Cardiac muscle cell (in vitro differentiated cells and primary cell): Measurements from ENCODE around the gene CDKL1. TPM values are rescaled to one million over a fixed set of nuclear protein-coding genes. Genes with fewer than 3 reads are reported as not detected.

Experiments used
- DNase-seq, 2 donors: peaks; one replicate each; pipeline versions ENCODE4 v3.0.0 to v3.0.0-alpha.2; 2010 to 2017; ENCODE audit warnings: low read depth in 1 of 2, low spot score in 1 of 2
- H3K27ac ChIP-seq: fragments of 200-600 bp; sonication (generic); 2 replicates; pipeline ENCODE4 v1.5.1; 2016
- H3K27me3 ChIP-seq: fragments of 200-600 bp; sonication (generic); 2 replicates; pipeline ENCODE4 v1.6.0; 2016; ENCODE audit warnings: control low read depth
- H3K36me3 ChIP-seq: fragments of 200-600 bp; sonication (generic); 2 replicates; pipeline ENCODE4 v1.5.1; 2016; ENCODE audit warnings: control low read depth
- H3K4me1 ChIP-seq: fragments of 200-600 bp; sonication (generic); 2 replicates; pipeline ENCODE4 v1.8.1; 2017; ENCODE audit warnings: low read depth, mild to moderate bottlenecking, mixed run types
- H3K4me3 ChIP-seq: fragments of 200-600 bp; sonication (generic); 2 replicates; pipeline ENCODE4 v1.5.1; 2016; ENCODE audit warnings: mild to moderate bottlenecking
- H3K9me3 ChIP-seq: fragments of 200-600 bp; sonication (generic); 2 replicates; pipeline ENCODE4 v1.5.1; 2017; ENCODE audit warnings: low read depth, mild to moderate bottlenecking, control low read depth
- CTCF ChIP-seq: IDR thresholded peaks from 2 replicates; pipeline ENCODE4 v1.5.1; 2012; ENCODE audit warnings: low read depth, mild to moderate bottlenecking, low read length
- polyA plus RNA-seq: library from polyadenylated mRNA; unstranded; fragments of >200 nt; fragmentation: Nextera tagmentation; extraction: Ambion mirVana; gene quantifications from 2 replicates; pipeline ENCODE4 v1.2.1, GENCODE V29; 2016
- total RNA-seq: library from RNA; depleted of rRNA; stranded (reverse); fragments of >200 nt; gene quantifications from 2 replicates; pipeline ENCODE4 v1.2.3, GENCODE V29; 2016

The CDKL1 gene
- total and polyA plus RNA-seq, 2 experiments from 2014 or later = 0.17 to 1.0 TPM

DNA sequence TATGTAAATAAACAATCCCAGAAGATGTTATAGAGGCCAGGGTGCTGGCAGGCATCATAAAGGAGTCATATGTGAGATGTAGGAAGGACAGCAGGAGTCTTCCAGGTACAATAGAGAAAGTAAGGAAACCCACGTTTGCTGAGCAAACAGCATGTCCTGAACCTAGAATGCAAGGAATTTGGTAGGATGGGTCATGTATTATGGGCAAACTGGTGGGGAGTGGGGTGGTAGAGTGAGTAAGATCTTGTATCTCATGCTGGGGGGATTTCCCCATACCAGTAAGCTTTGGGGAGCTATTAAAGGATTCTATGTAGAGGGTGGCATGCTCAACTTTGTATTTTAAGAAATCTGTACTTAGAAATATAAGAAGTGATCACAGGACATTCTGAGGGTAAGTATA, 41.0 kb downstream of the CDKL1 start:
- Histone ChIP-seq H3K4me1 (no peaks in the 10 kb centered on the region), H3K36me3 (no peaks in the 10 kb centered on the region), H3K27me3 (no peaks in the 10 kb centered on the region), H3K4me3 (no peak overlapping the region), H3K27ac (no peak overlapping the region), H3K9me3 (no peaks in the 10 kb centered on the region)
- TF ChIP-seq CTCF = no peak
- no peak for DNase-seq

- no peak for TF ChIP-seq CTCF
- Histone ChIP-seq H3K27me3 (no peaks in the 10 kb centered on the region), H3K9me3 (no peaks in the 10 kb centered on the region), H3K4me1 (no peaks in the 10 kb centered on the region), H3K27ac (no peak overlapping the region), H3K36me3 (no peaks in the 10 kb centered on the region), H3K4me3 (no peak overlapping the region)
- no peak for DNase-seq
Observed at GRCh38 chr14:50354527-50354926, 42.2 kb downstream of the CDKL1 start.

DNA sequence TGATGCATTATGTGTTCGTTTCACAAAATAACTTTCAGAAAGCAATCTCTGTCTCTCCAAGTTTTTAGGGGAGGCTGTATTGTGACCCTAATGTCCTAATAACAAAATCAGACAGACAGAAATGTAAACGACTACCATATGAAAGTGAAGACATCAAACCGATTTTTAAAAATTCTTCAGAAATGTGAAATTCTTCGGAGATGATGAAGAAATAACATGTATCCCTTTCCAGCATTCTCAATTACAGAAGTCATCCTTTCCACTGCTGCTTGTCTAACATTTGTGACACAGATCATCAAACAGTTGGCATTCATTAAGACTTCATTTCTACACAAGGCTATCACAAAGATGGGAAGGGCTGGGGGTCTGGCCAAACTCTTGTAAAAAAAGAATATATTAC, 43.6 kb downstream of the CDKL1 start:
- no peak overlapping the region for H3K27ac ChIP-seq
- no peak for DNase-seq
- no peaks in the 10 kb centered on the region for H3K9me3 ChIP-seq
- no peaks in the 10 kb centered on the region for H3K4me1 ChIP-seq
- no peaks in the 10 kb centered on the region for H3K36me3 ChIP-seq
- no peak for TF ChIP-seq CTCF
- no peaks in the 10 kb centered on the region for H3K27me3 ChIP-seq
- no peak overlapping the region for H3K4me3 ChIP-seq

DNA sequence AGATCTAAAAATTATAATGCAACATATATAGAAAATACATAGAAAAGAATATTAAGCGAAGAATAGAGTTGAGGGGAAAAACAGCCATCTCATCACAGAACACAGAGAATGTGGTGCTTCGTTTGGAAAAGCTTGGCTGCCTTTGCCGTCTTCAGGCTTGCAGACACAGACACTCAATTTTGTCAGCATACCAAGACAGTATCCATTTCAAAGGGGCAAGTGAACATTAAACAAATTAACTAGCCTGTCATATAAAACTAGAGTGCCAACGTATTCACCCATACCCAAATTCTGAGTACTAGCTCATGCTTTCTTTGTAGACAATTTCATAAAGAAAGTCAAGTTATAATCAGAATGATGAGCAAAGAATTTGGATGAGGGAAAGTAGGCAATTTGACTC, 44.1 kb downstream of the CDKL1 start:
- TF ChIP-seq CTCF = no peak
- H3K9me3 ChIP-seq = no peaks in the 10 kb centered on the region
- H3K4me1 ChIP-seq = no peaks in the 10 kb centered on the region
- no peaks in the 10 kb centered on the region for H3K36me3 ChIP-seq
- no peak for DNase-seq
- no peaks in the 10 kb centered on the region for H3K27me3 ChIP-seq
- H3K4me3 ChIP-seq = no peak overlapping the region
- no peak overlapping the region for H3K27ac ChIP-seq

DNA sequence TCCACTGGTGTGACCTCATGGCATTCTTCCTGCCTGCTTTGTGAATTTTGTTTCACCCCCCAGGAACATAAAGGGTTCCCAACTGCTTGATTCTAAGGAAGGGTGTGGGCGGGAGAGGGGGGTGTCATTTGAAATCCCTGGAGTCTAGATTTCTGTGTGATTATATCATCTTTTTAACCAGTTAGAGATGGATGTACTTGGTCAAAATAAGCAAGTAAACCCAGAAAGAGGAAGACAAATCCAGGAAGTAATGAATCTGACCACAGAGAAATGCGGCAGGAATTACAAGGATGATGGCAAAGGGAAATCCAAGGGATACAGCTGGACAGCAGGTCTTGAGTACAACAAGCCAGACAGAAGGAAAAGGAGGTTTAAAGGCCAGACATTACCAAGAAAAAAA, 45.7 kb downstream of the CDKL1 start:
- TF ChIP-seq CTCF = no peak
- H3K4me3 ChIP-seq = no peak overlapping the region
- DNase-seq = no peak
- no peaks in the 10 kb centered on the region for H3K4me1 ChIP-seq
- no peak overlapping the region for H3K27ac ChIP-seq
- no peaks in the 10 kb centered on the region for H3K9me3 ChIP-seq
- no peaks in the 10 kb centered on the region for H3K36me3 ChIP-seq
- no peaks in the 10 kb centered on the region for H3K27me3 ChIP-seq

GRCh38 chr14:50348933-50349332, 47.7 kb downstream of the CDKL1 start:
- no peaks in the 10 kb centered on the region for H3K36me3 ChIP-seq
- H3K4me3 ChIP-seq = no peak overlapping the region
- no peaks in the 10 kb centered on the region for H3K27me3 ChIP-seq
- H3K4me1 ChIP-seq = no peaks in the 10 kb centered on the region
- no peak overlapping the region for H3K27ac ChIP-seq
- no peak for DNase-seq
- no peaks in the 10 kb centered on the region for H3K9me3 ChIP-seq
- TF ChIP-seq CTCF = no peak
